Osteoblast (primary cell): ENCODE results near the gene ZDHHC8. TPM values are rescaled to one million over a fixed set of nuclear protein-coding genes. Genes with fewer than 3 reads are reported as not detected.
"Not testable (repeated sequence)": the region's sequence is repeated elsewhere in the genome, so short reads cannot be mapped to it uniquely, and the experiment has no call there.

Source experiments
- DNase-seq: peaks from one replicate; pipeline ENCODE4 v3.0.0; 2011; ENCODE audit warnings: low spot score, mixed read lengths; ENCODE audit not compliant: insufficient read length; ENCODE audit errors: missing footprints
- H2AFZ ChIP-seq: 2 replicates; pipeline ENCODE4 v1.6.0; 2011; ENCODE audit warnings: mild to moderate bottlenecking, low read length
- H3K27ac ChIP-seq: 2 replicates; pipeline ENCODE4 v1.5.1; 2011; ENCODE audit warnings: mild to moderate bottlenecking, low read depth, low read length, moderate library complexity
- H3K27me3 ChIP-seq: 2 replicates; pipeline ENCODE4 v1.6.0; 2012; ENCODE audit warnings: mild to moderate bottlenecking, control low read depth, inconsistent platforms, low read length, moderate library complexity; ENCODE audit not compliant: insufficient read depth
- H3K36me3 ChIP-seq: 2 replicates; pipeline ENCODE4 v1.5.1; 2011; ENCODE audit warnings: mild to moderate bottlenecking, low read length, control low read depth, moderate library complexity; ENCODE audit not compliant: insufficient read depth
- H3K4me1 ChIP-seq: 2 replicates; pipeline ENCODE4 v1.5.1; 2011; ENCODE audit warnings: mild to moderate bottlenecking, low read length, control low read depth, moderate library complexity; ENCODE audit not compliant: insufficient read depth
- H3K4me2 ChIP-seq: 2 replicates; pipeline ENCODE4 v1.6.0; 2011; ENCODE audit warnings: mild to moderate bottlenecking, low read length; ENCODE audit not compliant: insufficient read depth
- H3K4me3 ChIP-seq: fragments of 200-600 bp; sonication (generic); 3 replicates; pipeline ENCODE4 v1.5.1; 2012; ENCODE audit warnings: mild to moderate bottlenecking, low read length, inconsistent platforms; ENCODE audit not compliant: insufficient read depth
- H3K79me2 ChIP-seq: 2 replicates; pipeline ENCODE4 v1.6.0; 2012; ENCODE audit warnings: mild to moderate bottlenecking, low read length, control low read depth, inconsistent platforms; ENCODE audit not compliant: insufficient read depth
- H3K9me3 ChIP-seq: 2 replicates; pipeline ENCODE4 v1.5.1; 2011; ENCODE audit warnings: low read depth, low read length, control low read depth
- H4K20me1 ChIP-seq: 2 replicates; pipeline ENCODE4 v1.6.0; 2012; ENCODE audit warnings: mild to moderate bottlenecking, low read length, control low read depth; ENCODE audit not compliant: insufficient read depth
- CTCF ChIP-seq: IDR thresholded peaks from 2 replicates; pipeline ENCODE4 v1.5.1; 2011; ENCODE audit warnings: mild to moderate bottlenecking, low read depth, low read length, moderate library complexity; ENCODE audit errors: extremely low read depth
- total RNA-seq: library from RNA; depleted of rRNA; stranded (reverse); fragments of >200 nt; gene quantifications from 2 replicates; pipeline ENCODE4 v1.2.3, GENCODE V29; 2012

Gene ZDHHC8
- total RNA-seq, 1 donor: 9.8 TPM

GRCh38 chr22:20159076-20159475, 27.5 kb downstream of the ZDHHC8 start:
- TF ChIP-seq CTCF: no peak
- peaks cover 3% of the 10 kb centered on the region for H3K4me1 ChIP-seq
- peaks cover 10% of the 10 kb centered on the region for H4K20me1 ChIP-seq
- no peaks in the 10 kb centered on the region for H3K79me2 ChIP-seq
- no peaks in the 10 kb centered on the region for H3K27me3 ChIP-seq
- H3K27ac ChIP-seq: no peak overlapping the region
- DNase-seq: no peak
- H3K4me2 ChIP-seq: no peak overlapping the region
- no peaks in the 10 kb centered on the region for H3K9me3 ChIP-seq
- H3K36me3 ChIP-seq: no peaks in the 10 kb centered on the region
- no peak overlapping the region for H2AFZ ChIP-seq
- H3K4me3 ChIP-seq: no peak overlapping the region

- H3K9me3 ChIP-seq, H3K36me3 ChIP-seq, H2AFZ ChIP-seq, H3K4me2 ChIP-seq, H3K27me3 ChIP-seq, H3K27ac ChIP-seq, DNase-seq, H3K4me1 ChIP-seq, H3K79me2 ChIP-seq, H3K4me3 ChIP-seq: not testable (repeated sequence)
- peaks cover 10% of the 10 kb centered on the region for H4K20me1 ChIP-seq
Measured at GRCh38 chr22:20159531-20159930, 27.9 kb downstream of the ZDHHC8 start.

- peaks cover 10% of the 10 kb centered on the region for H4K20me1 ChIP-seq
- H3K4me2 ChIP-seq: no peak overlapping the region
- no peaks in the 10 kb centered on the region for H3K9me3 ChIP-seq
- H3K4me3 ChIP-seq: no peak overlapping the region
- no peaks in the 10 kb centered on the region for H3K36me3 ChIP-seq
- no peaks in the 10 kb centered on the region for H3K79me2 ChIP-seq
- no peaks in the 10 kb centered on the region for H3K27me3 ChIP-seq
- no peak for DNase-seq
- no peaks in the 10 kb centered on the region for H3K4me1 ChIP-seq
- H2AFZ ChIP-seq: no peak overlapping the region
- TF ChIP-seq CTCF: no peak
- H3K27ac ChIP-seq: no peak overlapping the region
Measured at GRCh38 chr22:20160041-20160440, 28.4 kb downstream of the ZDHHC8 start.

GRCh38 chr22:20164863-20165262, 33.3 kb downstream of the ZDHHC8 start:
- Histone ChIP-seq H3K79me2 (no peaks in the 10 kb centered on the region), H3K4me1 (no peaks in the 10 kb centered on the region), H3K27me3 (no peaks in the 10 kb centered on the region), H3K36me3 (no peaks in the 10 kb centered on the region), H3K27ac (no peak overlapping the region), H3K4me3 (no peak overlapping the region), H4K20me1 (no peaks in the 10 kb centered on the region), H3K4me2 (no peak overlapping the region), H3K9me3 (no peaks in the 10 kb centered on the region), H2AFZ (no peak overlapping the region)
- no peak for TF ChIP-seq CTCF
- DNase-seq: no peak
